ENCODE results near the gene SYTL3.
"Not testable (repeated sequence)": the region's sequence is repeated elsewhere in the genome, so short reads cannot be mapped to it uniquely, and the experiment has no call there.

DNA sequence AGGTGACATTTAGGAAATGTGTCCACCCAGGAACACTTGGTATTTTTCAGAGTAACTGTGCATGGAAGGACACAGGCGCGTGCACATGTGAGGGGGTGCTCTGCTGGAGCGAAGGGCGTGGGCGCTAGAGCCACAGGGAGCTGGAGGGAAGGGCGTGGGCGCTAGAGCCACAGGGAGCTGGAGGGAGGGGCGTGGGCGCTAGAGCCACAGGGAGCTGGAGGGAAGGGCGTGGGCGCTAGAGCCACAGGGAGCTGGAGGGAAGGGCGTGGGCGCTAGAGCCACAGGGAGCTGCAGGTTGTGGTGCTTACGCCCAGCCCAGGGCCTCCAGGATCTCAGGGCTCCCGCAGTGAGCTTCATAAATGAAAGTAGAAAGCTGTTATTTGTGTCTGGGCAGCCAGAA is 43.8 kb upstream of the SYTL3 start:
- TF ChIP-seq, protein P1, sequence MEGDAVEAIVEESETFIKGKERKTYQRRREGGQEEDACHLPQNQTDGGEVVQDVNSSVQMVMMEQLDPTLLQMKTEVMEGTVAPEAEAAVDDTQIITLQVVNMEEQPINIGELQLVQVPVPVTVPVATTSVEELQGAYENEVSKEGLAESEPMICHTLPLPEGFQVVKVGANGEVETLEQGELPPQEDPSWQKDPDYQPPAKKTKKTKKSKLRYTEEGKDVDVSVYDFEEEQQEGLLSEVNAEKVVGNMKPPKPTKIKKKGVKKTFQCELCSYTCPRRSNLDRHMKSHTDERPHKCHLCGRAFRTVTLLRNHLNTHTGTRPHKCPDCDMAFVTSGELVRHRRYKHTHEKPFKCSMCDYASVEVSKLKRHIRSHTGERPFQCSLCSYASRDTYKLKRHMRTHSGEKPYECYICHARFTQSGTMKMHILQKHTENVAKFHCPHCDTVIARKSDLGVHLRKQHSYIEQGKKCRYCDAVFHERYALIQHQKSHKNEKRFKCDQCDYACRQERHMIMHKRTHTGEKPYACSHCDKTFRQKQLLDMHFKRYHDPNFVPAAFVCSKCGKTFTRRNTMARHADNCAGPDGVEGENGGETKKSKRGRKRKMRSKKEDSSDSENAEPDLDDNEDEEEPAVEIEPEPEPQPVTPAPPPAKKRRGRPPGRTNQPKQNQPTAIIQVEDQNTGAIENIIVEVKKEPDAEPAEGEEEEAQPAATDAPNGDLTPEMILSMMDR (IDR thresholded peaks at IDR 0.05 in 8 of 11, conservative IDR thresholded peaks at IDR 0.05 in 3 of 11) = not testable (repeated sequence)
- not testable (repeated sequence) for TF ChIP-seq POLR2A, POLR2AphosphoS5 (IDR thresholded peaks at IDR 0.05)

All from spleen (tissue), 7 donors.